SK-N-SH (cell line): ENCODE data around the gene TAS2R38. TPM values are rescaled to one million over a fixed set of nuclear protein-coding genes. Genes with fewer than 3 reads are reported as not detected.

Experiments used
- CTCF ChIA-PET: fragments of 300-600, 350-600 bp; formaldehyde crosslinking; extraction: SDS; loops from one replicate; lab custom pipeline; 2021; lab: Yijun Ruan, JAX
- POLR2A ChIA-PET: fragments of 350-600 bp; sonication (Branson Sonifier 250); formaldehyde crosslinking; extraction: SDS; loops from one replicate; lab custom pipeline; 2020; ENCODE audit warnings: antibody characterized with exemption, inconsistent platforms; lab: Yijun Ruan, JAX
- DNase-seq: peaks from one replicate; pipeline ENCODE4 v3.0.0; 2012
- H2AFZ ChIP-seq: fragments of 200-600 bp; sonication (generic); 2 replicates; pipeline ENCODE4 v1.8.1; 2016; ENCODE audit warnings: antibody characterized with exemption, mild to moderate bottlenecking, low read depth
- H3F3A ChIP-seq: fragments of 200-600 bp; sonication (generic); replicated peaks from 2 replicates; pipeline ENCODE3; 2016; ENCODE audit warnings: antibody characterized with exemption, mild to moderate bottlenecking; ENCODE audit not compliant: insufficient read depth
- H3K27ac ChIP-seq, 2 experiments: fragments of 200-500 bp in 1 of 2; fragments of 200-600 bp in 1 of 2; sonication (Bioruptor generic) in 1 of 2; sonication (generic), shearing (Covaris generic) in 1 of 2; 2 replicates each; pipeline versions ENCODE4 v1.5.1 to v1.6.1; 2014 to 2016; ENCODE audit warnings: low read depth in 2 of 2, inconsistent platforms in 1 of 2, low read length in 1 of 2, mild to moderate bottlenecking in 1 of 2, mixed read lengths in 1 of 2
- H3K27me3 ChIP-seq: fragments of 200-600 bp; sonication (generic), shearing (Covaris generic); 2 replicates; pipeline ENCODE4 v1.6.1; 2016; ENCODE audit warnings: mixed run types; ENCODE audit not compliant: insufficient read depth
- H3K36me3 ChIP-seq, 2 experiments: fragments of 200-500 bp in 1 of 2; fragments of 200-600 bp in 1 of 2; sonication (Bioruptor generic) in 1 of 2; sonication (generic) in 1 of 2; replicated peaks in 1 of 2; 2 replicates each; pipeline versions ENCODE3 to v1.5.1; 2014 to 2016; ENCODE audit warnings: low read length in 1 of 2, mild to moderate bottlenecking in 1 of 2; ENCODE audit not compliant: insufficient read depth in 2 of 2, control insufficient read depth in 1 of 2
- H3K4me1 ChIP-seq, 2 experiments: fragments of 200-500 bp in 1 of 2; fragments of 200-600 bp in 1 of 2; sonication (Bioruptor generic) in 1 of 2; sonication (generic), shearing (Covaris generic) in 1 of 2; 2 replicates each; pipeline versions ENCODE4 v1.5.1 to v1.6.1; 2014 to 2016; ENCODE audit warnings: low read depth in 1 of 2, low read length in 1 of 2, mixed run types in 1 of 2; ENCODE audit not compliant: insufficient read depth in 2 of 2, control insufficient read depth in 1 of 2
- H3K4me2 ChIP-seq: fragments of 200-600 bp; sonication (generic), shearing (Covaris generic); 2 replicates; pipeline ENCODE4 v1.6.1; 2017; ENCODE audit warnings: mixed run types
- H3K4me3 ChIP-seq, 2 experiments: fragments of 200-500 bp in 1 of 2; fragments of 200-600 bp in 1 of 2; sonication (Bioruptor generic) in 1 of 2; sonication (generic), shearing (Covaris generic) in 1 of 2; 2 replicates each; pipeline versions ENCODE4 v1.5.1 to v1.8.1; 2014 to 2016; ENCODE audit warnings: low read depth in 2 of 2, inconsistent platforms in 1 of 2, low read length in 1 of 2, mild to moderate bottlenecking in 1 of 2, mixed read lengths in 1 of 2, moderate library complexity in 1 of 2
- H3K79me2 ChIP-seq: fragments of 200-600 bp; sonication (generic); 2 replicates; pipeline ENCODE4 v1.8.1; 2017; ENCODE audit warnings: mild to moderate bottlenecking; ENCODE audit not compliant: insufficient read depth
- H3K9ac ChIP-seq: fragments of 200-600 bp; sonication (generic); 2 replicates; pipeline ENCODE4 v1.6.1; 2017; ENCODE audit warnings: mixed run types
- H3K9me2 ChIP-seq: fragments of 200-600 bp; sonication (generic); 2 replicates; pipeline ENCODE4 v1.6.1; 2017; ENCODE audit warnings: mixed run types
- H3K9me3 ChIP-seq: fragments of 200-600 bp; sonication (generic); 2 replicates; pipeline ENCODE4 v1.6.1; 2017; ENCODE audit warnings: mixed run types, mild to moderate bottlenecking, moderate library complexity
- H4K20me1 ChIP-seq: fragments of 200-600 bp; sonication (generic); 2 replicates; pipeline ENCODE4 v1.6.1; 2017; ENCODE audit warnings: mild to moderate bottlenecking, mixed run types; ENCODE audit not compliant: insufficient read depth
- FOXJ3 ChIP-seq: sonication (generic); formaldehyde crosslinking; IDR thresholded peaks from 2 replicates; pipeline ENCODE4 v1.5.1; 2020; ENCODE audit warnings: mild to moderate bottlenecking, missing genetic modification reagents
- MAX ChIP-seq: IDR thresholded peaks from 2 replicates; pipeline ENCODE4 v1.4.0; 2012; ENCODE audit warnings: low read depth
- MEF2A ChIP-seq: IDR thresholded peaks from 2 replicates; pipeline ENCODE4 v1.4.0; 2012; ENCODE audit warnings: low read depth, borderline replicate concordance
- POLR2AphosphoS5 ChIP-seq: IDR thresholded peaks from 2 replicates; pipeline ENCODE4 v1.6.1; 2012; ENCODE audit warnings: low read depth, low read length
- REST ChIP-seq: IDR thresholded peaks from 2 replicates; pipeline ENCODE4 v1.6.1; 2012; ENCODE audit warnings: mild to moderate bottlenecking, low read depth, low read length, moderate library complexity
- RFX5 ChIP-seq: IDR thresholded peaks from 2 replicates; pipeline ENCODE4 v1.6.1; 2012; ENCODE audit warnings: mild to moderate bottlenecking, improper control_type of control experiment, low read length
- TAF1 ChIP-seq: IDR thresholded peaks from 2 replicates; pipeline ENCODE4 v1.6.1; 2012; ENCODE audit warnings: low read depth, mild to moderate bottlenecking, low read length, moderate library complexity, borderline replicate concordance
- WGBS: methylation state at CpG from one replicate; pipeline ENCODE4 v1.1.6; 2017; ENCODE audit warnings: low lambda C conversion rate; 5-methylcytosine and 5-hydroxymethylcytosine counted together
- polyA plus RNA-seq, 3 experiments: library from polyadenylated mRNA; depleted of rRNA; stranded (reverse); fragments of >200 nt; gene quantifications; 2 replicates each; pipeline ENCODE4 v1.2.3, GENCODE V29; 2012
- TF ChIP-seq, protein P1 (sequence below): IDR thresholded peaks from 2 replicates; pipeline ENCODE4 v1.4.0; 2012; ENCODE audit warnings: low read depth, borderline replicate concordance

Gene TAS2R38
- polyA plus RNA-seq, 1 of the 3 experiments (the other 2 are of a cell fraction): 0.23 TPM

- no peaks in the 10 kb centered on the region for H3K9me3 ChIP-seq
- TF ChIP-seq MAX: no peak
- TF ChIP-seq, protein P1, sequence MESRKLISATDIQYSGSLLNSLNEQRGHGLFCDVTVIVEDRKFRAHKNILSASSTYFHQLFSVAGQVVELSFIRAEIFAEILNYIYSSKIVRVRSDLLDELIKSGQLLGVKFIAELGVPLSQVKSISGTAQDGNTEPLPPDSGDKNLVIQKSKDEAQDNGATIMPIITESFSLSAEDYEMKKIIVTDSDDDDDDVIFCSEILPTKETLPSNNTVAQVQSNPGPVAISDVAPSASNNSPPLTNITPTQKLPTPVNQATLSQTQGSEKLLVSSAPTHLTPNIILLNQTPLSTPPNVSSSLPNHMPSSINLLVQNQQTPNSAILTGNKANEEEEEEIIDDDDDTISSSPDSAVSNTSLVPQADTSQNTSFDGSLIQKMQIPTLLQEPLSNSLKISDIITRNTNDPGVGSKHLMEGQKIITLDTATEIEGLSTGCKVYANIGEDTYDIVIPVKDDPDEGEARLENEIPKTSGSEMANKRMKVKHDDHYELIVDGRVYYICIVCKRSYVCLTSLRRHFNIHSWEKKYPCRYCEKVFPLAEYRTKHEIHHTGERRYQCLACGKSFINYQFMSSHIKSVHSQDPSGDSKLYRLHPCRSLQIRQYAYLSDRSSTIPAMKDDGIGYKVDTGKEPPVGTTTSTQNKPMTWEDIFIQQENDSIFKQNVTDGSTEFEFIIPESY: no peak
- TF ChIP-seq, all 33 proteins: peak for 0
- no peak within 1 kb of the TSS for H3K27ac ChIP-seq
- H3K79me2 ChIP-seq: no peaks in the 10 kb centered on the region
- H3F3A ChIP-seq: no peaks in the 10 kb centered on the region
- no peak within 1 kb of the TSS for H3K4me2 ChIP-seq
- no peak within 1 kb of the TSS for H3K9ac ChIP-seq
- H3K36me3 ChIP-seq: no peaks in the 10 kb centered on the region
- no peak within 1 kb of the TSS for H2AFZ ChIP-seq
- POLR2A ChIA-PET: no interaction called here
- no peaks in the 10 kb centered on the region for H3K9me2 ChIP-seq
- CTCF ChIA-PET: interaction anchor here (3.2 kb wide), 1 partner anchor 30 kb away, joined by 15 read pairs; no protein-coding TSS in a partner anchor
- no peaks in the 10 kb centered on the region for H3K4me1 ChIP-seq
- H3K27me3 ChIP-seq: no peaks in the 10 kb centered on the region
- 0% methylated on average over 3 of the region's 3 CpGs for WGBS
- H3K4me3 ChIP-seq: no peak within 1 kb of the TSS
- H4K20me1 ChIP-seq: no peaks in the 10 kb centered on the region
- no peak for DNase-seq
Measured at GRCh38 chr7:141946796-141947195, 26.8 kb downstream of the TAS2R38 start, which contains the start of gene CLEC5A. CLEC5A (minus strand) TSS chr7:141946974; CDS start chr7:141946292, 682 bp downstream.

DNA sequence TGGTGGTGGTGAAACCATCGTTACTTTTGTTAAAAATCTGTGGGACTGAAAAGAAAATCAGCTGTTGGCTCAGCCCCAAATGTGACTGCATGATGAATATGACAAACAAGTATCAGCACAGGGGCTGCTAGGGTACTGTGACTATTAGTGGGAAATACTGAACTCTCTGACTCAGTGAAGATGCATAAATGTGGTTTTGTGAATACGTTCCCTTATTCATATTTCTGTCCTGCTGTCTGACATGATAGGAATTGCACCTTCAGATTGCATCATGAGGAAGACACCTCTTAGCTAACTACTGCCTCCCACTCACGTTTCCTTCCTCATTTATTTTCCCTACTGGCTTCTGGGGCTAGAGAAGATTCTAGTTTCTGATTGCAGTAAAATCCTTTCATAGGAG, 28.2 kb downstream of the TAS2R38 start:
- H3K27me3 ChIP-seq: no peaks in the 10 kb centered on the region
- H3K9ac ChIP-seq: no peak overlapping the region
- TF ChIP-seq RFX5: no peak
- TF ChIP-seq FOXJ3 (CRISPR knock-in tag): no peak
- TF ChIP-seq MEF2A: no peak
- no peak for TF ChIP-seq POLR2AphosphoS5
- no peak for TF ChIP-seq TAF1
- no peak for TF ChIP-seq REST
- TF ChIP-seq, protein P1: no peak
- no peaks in the 10 kb centered on the region for H4K20me1 ChIP-seq
- peaks cover 0 to 2% of the 10 kb centered on the region in 2 experiments for H3K36me3 ChIP-seq
- no peak overlapping the region for H3K4me3 ChIP-seq
- no peaks in the 10 kb centered on the region for H3K4me1 ChIP-seq
- no peak overlapping the region for H2AFZ ChIP-seq
- H3K4me2 ChIP-seq: no peak overlapping the region
- ChIA-PET POLR2A (no interaction called here), CTCF (interaction anchor here (0.8 to 3.2 kb wide), 2 partner anchors 31 to 45 kb away, joined by 3 to 15 read pairs; no protein-coding TSS in a partner anchor)
- DNase-seq: no peak
- H3K27ac ChIP-seq: no peak overlapping the region
- no peaks in the 10 kb centered on the region for H3K79me2 ChIP-seq
- WGBS: 1% methylated on average over 3 of the region's 3 CpGs
- peaks cover 6% of the 10 kb centered on the region; the same call in 1 of the 2 replicates for H3K9me3 ChIP-seq
- no peaks in the 10 kb centered on the region for H3F3A ChIP-seq
- no peaks in the 10 kb centered on the region; the same call in 1 of the 2 replicates for H3K9me2 ChIP-seq
